ENCODE measurements around the gene GFOD1.
"Not testable (repeated sequence)": the region's sequence is repeated elsewhere in the genome, so short reads cannot be mapped to it uniquely, and the experiment has no call there.

Gene GFOD1

DNA sequence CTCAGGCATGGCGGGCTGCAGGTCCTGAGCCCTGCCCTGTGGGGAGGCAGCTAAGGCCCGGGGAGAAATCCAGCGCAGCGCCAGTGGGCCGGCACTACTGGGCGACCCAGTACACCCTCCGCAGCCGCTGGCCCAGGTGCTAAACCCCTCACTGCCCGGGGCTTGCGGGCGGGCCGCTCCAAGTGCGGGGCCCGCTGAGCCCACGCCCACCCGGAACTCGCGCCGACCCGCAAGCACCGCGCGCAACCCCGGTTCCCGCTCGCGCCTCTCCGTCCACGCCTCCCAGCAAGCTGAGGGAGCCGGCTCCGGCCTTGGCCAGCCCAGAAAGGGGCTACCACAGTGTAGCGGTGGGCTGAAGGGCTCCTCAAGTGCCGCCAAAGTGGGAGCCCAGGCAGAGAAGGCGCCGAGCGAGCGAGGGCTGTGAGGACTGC is 23.8 kb upstream of the GFOD1 start:
- not testable (repeated sequence) for DNase-seq

DNA sequence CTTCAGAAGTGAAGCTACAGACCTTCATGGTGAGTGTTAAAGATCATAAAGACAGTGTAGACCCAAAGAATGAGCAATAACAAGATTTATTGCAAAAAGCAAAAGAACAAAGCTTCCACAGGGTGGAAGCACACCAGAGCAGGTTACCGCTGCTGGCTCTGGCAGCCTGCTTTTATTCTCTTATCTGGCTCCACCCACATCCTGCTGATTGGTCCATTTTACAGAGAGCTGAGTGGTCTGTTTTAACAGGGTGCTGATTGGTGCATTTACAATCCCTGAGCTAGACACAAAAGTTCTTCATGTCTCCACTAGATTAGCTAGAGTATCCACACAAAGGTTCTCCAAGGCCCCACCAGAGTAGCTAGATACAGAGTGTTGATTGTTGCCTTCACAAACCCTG is 23.0 kb upstream of the GFOD1 start:
- not testable (repeated sequence) for DNase-seq

DNA sequence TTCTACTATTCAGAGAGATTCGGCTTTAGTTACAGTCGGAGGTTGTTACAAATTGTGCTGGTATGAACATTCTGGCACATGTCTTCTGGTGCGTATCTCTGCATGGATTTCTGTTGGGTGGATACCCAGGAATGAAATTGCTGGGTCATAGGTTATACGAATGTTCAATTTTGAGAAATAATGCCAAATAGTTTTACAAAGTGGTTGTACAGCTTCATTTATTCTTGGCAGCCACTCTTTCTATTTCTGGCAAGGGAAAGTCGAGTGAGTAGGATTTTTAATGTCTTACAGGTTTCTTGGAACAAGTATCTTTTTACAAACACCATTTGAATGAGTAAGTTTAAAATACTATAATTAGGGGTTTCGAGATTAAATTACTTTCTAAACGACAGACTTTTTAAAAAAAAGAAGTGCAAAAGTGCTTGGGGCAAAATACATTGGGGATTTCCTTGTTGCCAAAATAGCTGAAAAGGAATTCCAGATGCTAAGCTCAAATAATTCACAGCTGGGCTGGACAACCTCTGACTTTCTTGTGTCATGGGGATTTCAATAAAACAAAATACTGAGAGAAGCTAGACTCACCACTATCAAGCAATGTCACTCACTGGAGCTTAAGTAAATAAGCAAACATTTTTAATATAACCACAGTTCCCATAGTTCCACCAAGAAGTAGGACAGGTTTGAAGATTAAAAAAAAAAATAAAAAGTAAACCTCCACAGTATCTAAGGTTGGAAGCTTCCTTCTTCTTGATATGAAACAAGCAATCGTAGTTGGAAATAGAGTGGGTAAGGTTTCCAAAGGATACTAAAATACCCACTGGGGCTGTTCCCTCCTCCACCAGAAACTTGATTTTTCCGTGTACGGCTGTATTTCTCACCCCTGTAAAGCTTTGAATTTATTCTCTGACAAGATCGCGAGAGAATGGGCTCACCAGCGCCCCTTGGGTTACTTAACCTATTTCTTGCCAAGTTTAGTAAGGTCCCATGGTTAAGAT is 21.6 kb upstream of the GFOD1 start:
- DNase-seq = no peak

DNA sequence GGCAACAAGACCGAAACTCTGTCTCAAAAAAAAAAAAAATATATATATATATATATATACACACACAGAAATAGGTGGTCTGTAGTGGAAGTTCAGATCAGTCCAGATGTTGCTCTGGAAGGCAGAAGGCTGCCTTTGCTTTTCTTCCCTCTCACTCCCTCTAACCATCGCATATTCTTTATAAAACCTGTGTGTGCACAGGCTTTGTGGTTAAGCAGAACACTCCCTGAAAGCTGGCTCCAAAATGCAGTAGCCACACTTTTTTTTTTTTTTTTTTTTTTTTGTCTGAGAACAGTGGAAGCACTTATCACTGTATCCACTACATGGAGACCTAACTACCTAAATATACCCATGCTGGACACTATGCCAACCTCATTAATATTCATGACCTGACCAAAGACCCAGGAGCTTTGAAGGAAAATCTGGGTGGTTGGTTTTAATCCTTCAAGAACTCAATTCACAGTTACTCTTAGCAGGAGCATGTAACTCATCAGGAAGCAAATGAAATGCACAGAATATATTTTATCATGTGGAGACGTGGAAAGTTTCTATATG is 20.0 kb upstream of the GFOD1 start:
- DNase-seq = no peak

DNA sequence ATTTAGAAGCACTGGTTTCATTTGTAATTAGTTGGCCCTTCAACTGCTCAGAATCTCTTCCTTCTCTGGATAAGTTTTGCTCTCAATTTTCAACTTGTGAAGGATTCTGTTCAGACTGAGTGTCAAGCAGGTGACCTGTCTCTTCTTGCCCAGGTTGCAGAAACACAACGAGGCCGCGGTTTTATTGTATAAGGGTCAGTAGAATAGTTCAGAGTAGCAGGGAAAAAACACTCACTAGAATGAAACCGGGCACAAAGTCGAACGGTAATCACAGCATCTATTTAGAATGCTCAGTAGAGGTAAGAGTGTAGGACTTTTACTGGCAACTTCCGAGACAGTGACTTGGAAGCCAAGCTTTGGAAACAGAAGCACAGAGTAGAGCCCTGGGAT is 17.9 kb upstream of the GFOD1 start:
- no peak for DNase-seq

DNA sequence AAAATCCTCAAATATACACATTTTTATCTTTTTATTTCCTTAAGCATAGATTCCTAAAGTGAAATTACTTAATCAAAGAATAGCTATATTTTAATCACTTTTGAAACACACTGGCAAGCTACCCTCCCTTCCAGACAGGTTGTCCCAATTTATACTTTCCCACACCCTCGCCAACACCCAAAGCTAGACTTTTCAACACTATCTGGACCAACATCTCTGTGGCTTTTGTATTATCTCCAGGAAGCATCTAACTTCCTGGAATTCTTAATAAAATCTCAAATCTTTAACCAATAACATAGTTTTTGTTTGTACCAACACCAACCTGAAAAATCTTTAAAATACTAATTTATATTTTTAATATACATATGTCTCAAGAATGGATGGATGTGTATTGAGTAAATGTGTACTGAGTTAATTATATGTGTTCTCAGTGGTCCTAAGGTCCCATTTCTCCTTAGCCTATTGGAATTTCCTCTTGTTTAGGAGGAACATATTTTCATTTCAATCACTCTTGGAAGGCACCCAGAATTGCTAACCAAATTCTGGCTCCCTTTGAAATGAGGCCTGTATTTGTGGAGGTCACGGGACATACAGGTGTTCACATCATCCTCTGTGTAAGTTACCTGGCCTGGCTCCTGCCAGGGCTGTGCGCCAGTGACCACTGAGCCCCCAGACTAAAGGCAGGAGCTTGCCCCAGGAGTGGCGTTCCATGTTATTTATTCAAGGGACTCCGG is 17.4 kb upstream of the GFOD1 start:
- DNase-seq = no peak

DNA sequence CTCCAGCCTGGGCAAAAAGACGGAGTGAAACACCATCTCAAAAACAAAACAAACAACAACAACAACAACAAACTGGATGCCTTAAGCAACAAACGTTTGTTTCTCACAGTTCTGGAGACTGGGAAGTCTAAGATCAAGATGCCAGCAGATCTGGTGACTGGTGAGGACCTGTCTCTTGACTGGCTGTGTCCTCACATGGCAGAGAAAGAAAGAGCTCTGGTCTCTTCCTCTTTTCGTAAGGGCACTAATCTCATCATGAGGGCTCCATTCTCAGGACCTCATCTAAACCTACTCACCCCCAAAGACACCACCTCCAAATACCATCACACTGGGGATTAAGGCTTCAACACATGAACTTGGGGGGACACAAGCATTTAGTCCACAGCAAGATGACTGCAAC is 13.5 kb upstream of the GFOD1 start:
- peak; percentile 33 for DNase-seq

DNA sequence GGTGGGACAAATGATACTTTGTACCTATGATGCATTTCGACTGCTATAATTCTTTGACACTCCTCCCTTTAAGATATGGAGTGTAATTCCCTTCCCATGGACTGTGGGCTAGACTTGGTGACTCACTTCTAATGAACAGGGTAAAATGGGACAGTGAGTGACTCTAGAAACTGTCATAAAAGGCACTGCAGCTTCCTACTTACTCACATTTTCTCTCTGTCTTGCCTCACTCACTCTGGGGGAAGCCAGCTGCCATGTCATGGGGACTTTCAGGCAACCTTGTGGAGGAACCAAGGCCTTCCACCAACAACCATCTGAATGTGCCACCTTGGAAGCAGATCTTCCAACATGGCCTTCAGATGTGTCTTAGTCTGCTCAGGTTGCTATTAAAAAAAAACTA is 12.9 kb upstream of the GFOD1 start:
- DNase-seq = peak; percentile 92

DNA sequence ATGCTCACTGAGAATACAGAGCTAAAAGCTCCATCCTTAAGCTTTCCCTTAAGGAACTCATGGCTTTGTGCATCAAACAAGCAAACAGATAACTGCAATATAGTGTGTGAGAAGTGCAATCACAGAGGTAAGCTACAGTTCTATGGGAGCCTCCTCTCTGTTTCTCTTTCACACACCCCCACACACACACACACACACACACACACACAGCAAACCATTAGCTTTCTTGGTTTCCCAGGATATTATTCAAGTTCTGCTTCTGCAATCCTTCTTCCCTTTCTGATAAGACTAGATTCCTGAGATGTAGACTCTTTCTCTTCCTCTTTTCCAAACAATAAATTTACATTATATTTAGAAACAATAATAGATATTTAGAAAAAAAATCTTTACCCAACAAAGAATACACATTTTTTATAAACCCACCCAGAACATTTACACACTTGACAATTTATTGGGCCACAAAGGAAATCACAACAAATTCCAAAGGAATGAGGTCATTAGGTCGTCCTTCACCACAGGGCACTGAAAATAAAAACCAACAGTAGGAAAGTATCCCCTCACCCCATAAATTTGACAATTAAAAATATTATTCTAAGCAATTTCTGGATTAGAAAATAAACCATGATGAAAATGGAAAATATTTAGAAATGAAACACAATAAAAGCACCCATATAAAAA is 9.3 kb upstream of the GFOD1 start:
- peak; percentile 75 for DNase-seq

DNA sequence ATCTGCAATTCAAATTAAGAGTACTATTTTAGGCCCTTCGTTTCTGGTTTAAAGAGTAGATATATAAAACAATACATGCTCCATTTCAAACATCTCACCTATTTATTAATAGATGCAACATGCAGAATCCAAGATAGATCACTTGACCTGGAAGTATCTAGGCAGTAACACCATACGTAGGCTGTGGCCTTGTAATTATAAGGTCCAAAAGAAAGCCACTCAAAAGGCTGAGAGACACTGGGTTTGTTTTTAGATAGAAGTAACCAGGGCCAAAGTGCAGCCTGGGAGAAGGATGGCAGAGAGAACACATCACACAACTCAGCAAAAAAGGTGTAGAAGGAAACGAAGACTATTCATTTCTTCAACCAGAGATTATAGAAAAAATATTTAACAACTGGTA is 8.4 kb upstream of the GFOD1 start:
- no peak for DNase-seq

DNA sequence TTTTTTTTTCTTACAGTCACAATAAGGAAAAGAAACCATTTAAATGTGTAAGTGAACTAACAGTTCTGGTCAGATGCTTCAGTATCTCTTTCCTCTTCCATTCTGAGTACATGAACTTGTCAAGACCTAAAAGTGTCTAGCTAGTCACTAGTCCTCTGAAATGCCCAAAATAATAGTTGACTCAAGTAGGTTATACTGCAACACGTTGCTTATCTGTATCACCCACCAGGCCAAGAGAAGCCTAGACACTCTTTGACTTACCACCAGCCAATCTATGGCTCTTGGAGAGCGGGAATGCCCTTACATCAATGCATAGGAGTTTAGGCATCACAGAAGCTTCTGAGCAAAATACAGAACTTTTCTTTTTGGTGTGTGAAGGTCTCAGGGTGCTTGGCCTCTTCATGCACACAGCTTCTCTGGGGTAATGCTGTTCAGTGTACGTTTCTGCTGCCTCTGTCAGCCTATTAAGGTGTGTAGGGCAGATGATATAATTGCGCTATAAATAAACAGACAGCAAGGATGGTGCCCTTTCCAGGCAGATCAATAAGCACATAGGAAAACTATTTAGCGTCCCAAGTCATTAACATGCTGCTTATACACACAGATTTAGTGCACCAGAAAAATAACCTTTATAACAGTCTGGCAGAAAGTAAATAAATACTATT is 7.8 kb upstream of the GFOD1 start:
- no peak for DNase-seq

DNA sequence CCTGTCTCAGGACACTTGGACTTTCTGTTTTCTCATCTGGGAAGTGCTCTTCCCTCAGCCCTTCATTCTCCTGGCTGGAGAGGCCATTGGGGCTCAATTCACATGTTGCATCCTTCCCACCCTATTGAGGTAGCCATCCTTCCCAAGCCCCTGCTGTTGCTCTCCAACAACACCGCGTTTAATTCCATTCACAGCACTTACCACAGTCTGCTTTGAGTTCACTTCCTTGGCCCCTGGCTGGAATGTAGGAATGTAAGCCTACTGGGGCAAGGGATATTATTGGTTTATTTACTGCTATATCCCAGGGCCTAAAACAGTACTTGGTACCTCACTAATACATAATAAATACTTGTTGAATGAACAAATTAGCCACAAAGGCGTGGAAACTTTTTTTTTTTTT is 6.7 kb upstream of the GFOD1 start:
- DNase-seq = no peak

DNA sequence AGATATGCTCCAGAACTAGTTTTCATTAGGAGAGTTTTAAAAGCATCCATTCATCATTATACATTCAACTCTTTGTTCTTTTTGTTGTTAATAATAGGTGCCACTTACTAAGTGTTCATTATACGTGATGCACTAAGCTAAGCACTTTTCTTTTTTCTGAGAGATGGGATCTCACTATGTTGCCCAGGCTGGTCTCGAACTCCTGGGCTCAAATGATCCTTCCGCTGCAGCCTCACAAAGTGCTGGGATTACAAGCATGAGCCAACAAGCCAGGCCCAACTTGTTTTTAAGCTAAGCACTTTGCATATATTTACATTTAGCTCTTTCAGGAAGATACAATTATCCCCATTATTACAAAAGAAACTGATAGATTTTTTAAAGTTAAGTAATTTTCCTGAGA is 5.7 kb upstream of the GFOD1 start:
- no peak for DNase-seq

DNA sequence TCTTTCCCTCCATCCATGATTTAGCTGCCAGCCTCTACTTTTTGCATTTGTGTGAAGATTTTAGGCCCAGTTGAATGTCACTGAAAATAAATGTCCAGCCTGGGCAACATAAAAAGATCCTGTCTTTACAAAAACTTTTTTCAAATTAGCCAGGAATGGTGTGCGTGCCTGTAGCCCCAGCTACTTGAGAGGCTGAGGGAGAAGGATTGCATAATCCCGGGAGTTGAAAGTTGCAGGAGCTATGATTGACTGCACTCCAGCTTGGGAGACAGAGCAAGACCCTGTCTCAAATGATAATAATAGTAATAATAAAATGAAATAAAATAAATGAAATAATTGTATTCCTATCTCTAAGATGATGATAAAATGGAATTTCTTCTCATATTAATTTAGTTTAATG is 5.0 kb upstream of the GFOD1 start:
- no peak for DNase-seq

DNA sequence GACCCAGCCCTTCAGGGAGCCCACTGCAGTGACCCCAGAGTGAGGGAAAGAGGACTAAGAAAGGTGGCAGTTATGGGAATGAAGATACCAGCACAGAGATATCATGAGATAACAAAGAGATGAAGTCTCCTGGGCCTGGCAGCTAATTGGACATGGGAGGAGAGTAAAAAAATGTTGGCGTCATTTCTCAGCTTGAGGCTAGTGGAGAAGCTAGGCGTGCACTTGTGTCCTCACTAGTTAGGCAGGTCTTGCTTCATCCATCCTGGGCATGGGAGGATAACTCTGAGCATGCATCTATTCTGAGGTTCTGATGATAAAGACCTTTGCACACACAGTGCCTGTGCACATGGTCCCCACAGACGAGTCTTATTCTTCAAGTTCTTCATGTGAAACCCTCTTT is 4.1 kb upstream of the GFOD1 start:
- no peak for DNase-seq

DNA sequence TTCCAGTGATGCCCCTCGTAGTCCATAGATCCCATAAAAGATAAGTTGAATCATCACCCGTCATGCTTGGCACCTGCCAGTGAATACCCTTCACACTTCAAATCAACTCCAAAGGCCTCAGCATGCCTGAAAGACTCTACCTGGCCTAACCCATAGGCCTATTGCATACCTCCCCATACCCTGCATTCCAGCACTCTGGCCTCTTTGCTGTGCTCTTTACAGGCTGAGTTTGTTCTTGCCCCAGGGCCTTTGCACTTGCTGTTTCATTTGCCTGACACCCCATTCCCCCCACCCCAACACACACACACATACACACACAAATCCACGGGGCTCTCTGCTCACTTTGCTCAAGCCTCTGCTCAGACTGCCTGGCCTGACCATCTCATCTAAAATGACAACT is 3.0 kb upstream of the GFOD1 start:
- no peak for DNase-seq

DNA sequence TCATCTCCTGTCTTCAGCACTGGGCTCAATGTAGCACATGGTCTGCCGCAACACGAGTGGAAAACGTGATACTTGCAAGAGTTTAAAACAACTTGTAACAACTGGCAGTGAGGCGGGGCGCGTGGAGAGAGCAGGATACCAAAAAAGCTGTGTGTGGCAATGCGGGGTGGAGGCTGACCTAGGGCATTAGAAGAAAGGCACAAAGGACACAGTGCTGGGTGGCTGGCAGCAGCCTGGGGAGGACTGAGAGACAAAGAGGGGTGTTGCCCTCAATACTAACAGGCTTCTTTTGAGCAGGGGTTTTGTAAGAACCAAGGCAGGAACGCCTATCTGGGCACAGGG is 1.5 kb upstream of the GFOD1 start:
- no peak for DNase-seq

DNA sequence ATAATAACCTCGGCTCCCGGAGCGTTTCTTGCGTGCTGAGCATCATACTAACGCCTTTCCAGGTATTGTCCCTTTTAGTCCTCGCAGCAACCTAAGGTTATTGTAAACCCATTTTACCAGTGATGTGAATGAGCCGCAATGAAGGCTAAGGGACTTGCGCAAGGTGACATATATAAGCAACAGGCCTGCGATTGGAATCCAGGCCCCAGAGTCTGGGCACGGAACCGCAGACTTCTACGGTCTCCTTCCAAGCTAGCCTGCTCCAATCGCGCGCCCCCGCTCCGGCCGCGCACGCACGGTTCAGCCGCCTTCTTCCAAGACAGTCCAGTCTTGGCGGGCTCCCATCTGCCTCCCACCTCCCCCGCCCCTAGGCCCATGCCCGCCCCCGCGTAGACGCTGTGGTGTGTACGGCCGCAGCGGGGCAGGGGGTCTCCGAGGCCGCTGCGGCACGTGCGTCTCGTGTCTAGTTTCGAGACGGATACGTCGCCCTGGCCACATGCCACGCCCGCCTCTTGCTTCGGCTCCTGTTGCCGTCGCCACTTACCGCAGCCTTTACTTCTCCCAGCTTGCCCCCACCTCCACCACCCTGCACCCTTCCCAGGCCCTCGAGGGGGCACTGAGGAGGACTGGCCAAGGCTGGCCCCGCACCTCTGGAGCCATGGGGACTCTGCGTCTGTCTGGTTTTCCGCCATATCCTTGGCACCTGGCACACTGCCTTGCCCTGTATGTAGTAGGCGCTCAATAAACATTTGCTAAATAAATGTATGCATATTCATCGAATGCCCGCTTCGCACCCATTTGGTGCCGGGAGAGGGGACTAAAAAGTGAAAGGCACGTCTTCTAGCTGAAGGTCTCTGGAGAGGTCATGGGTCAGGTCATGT is 855 bp upstream of the GFOD1 start:
- peak; percentile 24 for DNase-seq

DNA sequence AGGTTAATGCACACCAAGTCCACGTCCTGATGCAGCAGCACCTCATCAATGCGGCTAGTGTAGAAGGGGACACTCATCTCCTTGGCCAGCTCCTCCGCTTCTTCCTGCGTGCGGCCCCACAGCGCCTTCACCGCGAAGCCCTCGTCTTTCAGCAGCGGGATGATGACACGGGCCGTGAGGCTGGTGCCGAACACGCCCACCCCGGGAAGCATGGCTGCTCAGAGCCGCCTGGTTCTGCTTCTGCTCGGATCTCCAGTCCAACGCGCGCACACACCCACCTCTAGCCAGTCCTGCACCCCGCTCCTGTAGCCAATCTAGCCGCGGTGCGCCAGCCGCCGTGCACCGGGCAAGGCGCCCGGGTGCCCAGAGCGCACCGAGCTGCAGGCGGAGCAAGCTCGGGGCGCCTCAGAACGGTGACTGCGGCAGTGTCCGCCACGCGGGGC is 700 bp downstream of the GFOD1 start:
- peak; percentile 78 for DNase-seq

DNA sequence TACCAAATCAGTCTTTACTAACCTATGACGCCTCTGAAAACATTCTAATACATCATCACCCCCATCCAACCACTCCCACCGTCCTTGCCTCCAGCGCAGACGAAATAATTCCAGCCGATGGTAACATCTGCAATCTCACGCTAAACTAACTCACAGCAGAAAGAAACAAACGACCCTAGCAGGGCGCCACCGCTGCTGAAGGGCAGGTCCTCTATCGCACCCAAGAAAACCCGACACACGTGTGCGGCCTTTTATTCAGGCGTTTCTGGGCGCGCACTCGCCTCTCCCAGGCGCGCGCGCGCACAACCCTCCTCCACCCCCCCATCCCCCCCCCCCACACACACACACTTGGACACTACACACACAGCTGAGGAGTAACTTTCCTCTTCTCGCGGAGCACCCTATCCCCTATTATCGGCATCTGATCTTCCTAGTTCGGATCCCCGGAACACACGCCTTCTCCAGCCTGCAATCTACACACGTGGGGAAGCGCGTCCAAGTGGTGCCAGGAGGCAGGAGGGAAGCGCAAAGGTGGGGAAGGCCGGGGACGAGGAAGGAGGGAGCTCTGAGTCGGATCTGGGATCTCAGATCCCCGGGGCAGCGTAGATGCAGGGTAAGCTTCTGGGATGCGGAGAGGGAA is 1.4 kb downstream of the GFOD1 start:
- DNase-seq = peak; percentile 30

DNA sequence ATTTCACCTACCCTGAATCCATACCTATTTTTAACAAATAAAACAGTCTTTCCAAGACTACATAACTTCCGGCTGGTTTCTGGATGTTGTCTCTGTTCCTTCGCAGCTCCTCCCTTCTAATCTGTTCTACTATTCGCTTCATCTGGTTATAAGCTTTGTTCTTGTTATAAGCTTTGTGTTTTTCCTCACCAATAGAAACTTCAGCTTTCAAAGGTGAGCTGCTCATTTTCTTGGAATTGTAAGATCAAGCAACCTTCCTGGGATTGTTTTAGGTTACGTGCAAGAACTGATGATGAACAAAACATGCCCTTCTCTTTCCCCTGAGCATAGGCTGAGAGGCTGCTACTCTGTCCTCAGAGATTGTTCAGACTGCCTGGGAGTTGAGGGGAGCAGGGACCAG is 2.1 kb downstream of the GFOD1 start:
- DNase-seq = no peak

Measured in inflammatory macrophage treated with lipopolysaccharide for 4 hours (primary cell).